ENCODE data around the gene NUDT13. TPM values are rescaled to one million over a fixed set of nuclear protein-coding genes. Genes with fewer than 3 reads are reported as not detected.

NUDT13 gene
- total RNA-seq, 1 donor from 2014 or later: 3.4 TPM

GRCh38 chr10:73119457-73119856 is 9.2 kb downstream of the NUDT13 start:
- Mint-ChIP-seq H3K4me3 (no peak overlapping the region), H3K9me3 (no peaks in the 10 kb centered on the region), H3K27ac (ENCODE audit: unreplicated experiment) (no peak overlapping the region), H3K4me1 (no peaks in the 10 kb centered on the region), H3K36me3 (ENCODE audit: low read depth) (peaks cover 2% of the 10 kb centered on the region), H3K27me3 (ENCODE audit: low read depth) (no peaks in the 10 kb centered on the region)
- no peak for DNase-seq (ENCODE audit: low read depth, low spot score)
- TF ChIP-seq CTCF (conservative IDR thresholded peaks at IDR 0.05): no peak

GRCh38 chr10:73119952-73120351 is 9.7 kb downstream of the NUDT13 start:
- H3K4me1 Mint-ChIP-seq: no peaks in the 10 kb centered on the region
- H3K27me3 Mint-ChIP-seq (ENCODE audit: low read depth): no peaks in the 10 kb centered on the region
- H3K9me3 Mint-ChIP-seq: no peaks in the 10 kb centered on the region
- DNase-seq (ENCODE audit: low read depth, low spot score): no peak
- H3K27ac Mint-ChIP-seq (ENCODE audit: unreplicated experiment): no peak overlapping the region
- H3K36me3 Mint-ChIP-seq (ENCODE audit: low read depth): peaks cover 2% of the 10 kb centered on the region
- no peak for TF ChIP-seq CTCF (conservative IDR thresholded peaks at IDR 0.05)
- no peak overlapping the region for H3K4me3 Mint-ChIP-seq

- Mint-ChIP-seq H3K27me3 (ENCODE audit: low read depth) (no peaks in the 10 kb centered on the region), H3K4me3 (no peak overlapping the region), H3K9me3 (no peaks in the 10 kb centered on the region), H3K36me3 (ENCODE audit: low read depth) (peaks cover 6% of the 10 kb centered on the region), H3K27ac (ENCODE audit: unreplicated experiment) (no peak overlapping the region), H3K4me1 (no peaks in the 10 kb centered on the region)
- no peak for DNase-seq (ENCODE audit: low read depth, low spot score)
- no peak for TF ChIP-seq CTCF (conservative IDR thresholded peaks at IDR 0.05)
Measured at GRCh38 chr10:73126343-73126742, 16.1 kb downstream of the NUDT13 start.

- DNase-seq (ENCODE audit: low read depth, low spot score): no peak
- H3K36me3 Mint-ChIP-seq (ENCODE audit: low read depth): peaks cover 9% of the 10 kb centered on the region
- H3K27me3 Mint-ChIP-seq (ENCODE audit: low read depth): no peaks in the 10 kb centered on the region
- TF ChIP-seq CTCF (conservative IDR thresholded peaks at IDR 0.05): no peak
- H3K9me3 Mint-ChIP-seq: no peaks in the 10 kb centered on the region
- no peaks in the 10 kb centered on the region for H3K4me1 Mint-ChIP-seq
- no peak overlapping the region for H3K4me3 Mint-ChIP-seq
- H3K27ac Mint-ChIP-seq (ENCODE audit: unreplicated experiment): no peak overlapping the region
Measured at GRCh38 chr10:73131301-73131700, 21.0 kb downstream of the NUDT13 start.

GRCh38 chr10:73131913-73132686 is 21.8 kb downstream of the NUDT13 start:
- TF ChIP-seq CTCF (conservative IDR thresholded peaks at IDR 0.05): no peak
- no peaks in the 10 kb centered on the region for H3K4me1 Mint-ChIP-seq
- H3K27ac Mint-ChIP-seq (ENCODE audit: unreplicated experiment): no peak overlapping the region
- H3K4me3 Mint-ChIP-seq: no peak overlapping the region
- no peaks in the 10 kb centered on the region for H3K27me3 Mint-ChIP-seq (ENCODE audit: low read depth)
- no peaks in the 10 kb centered on the region for H3K9me3 Mint-ChIP-seq
- no peak for DNase-seq (ENCODE audit: low read depth, low spot score)
- peaks cover 13% of the 10 kb centered on the region for H3K36me3 Mint-ChIP-seq (ENCODE audit: low read depth)

All from neural crest cell (in vitro differentiated cells).